B cell (primary cell): ENCODE results near the gene MAGEL2.

Experiments used
- EZH2 ChIP-seq: IDR thresholded peaks from 2 replicates; pipeline ENCODE4 v1.6.1; 2012; ENCODE audit warnings: borderline replicate concordance, low read depth, mild to moderate bottlenecking, moderate library complexity, low read length; ENCODE audit not compliant: insufficient read depth, poor library complexity, severe bottlenecking
- TF ChIP-seq, protein P1 (sequence below): fragments of 200-600 bp; IDR thresholded peaks from one replicate; pipeline ENCODE4 v1.8.0; 2022; ENCODE audit warnings: antibody characterized with exemption, mild to moderate bottlenecking

GRCh38 chr15:23687143-23687470 lies 39.4 kb upstream of the MAGEL2 start, which contains the start of gene NDN:
- TF ChIP-seq, protein P1, sequence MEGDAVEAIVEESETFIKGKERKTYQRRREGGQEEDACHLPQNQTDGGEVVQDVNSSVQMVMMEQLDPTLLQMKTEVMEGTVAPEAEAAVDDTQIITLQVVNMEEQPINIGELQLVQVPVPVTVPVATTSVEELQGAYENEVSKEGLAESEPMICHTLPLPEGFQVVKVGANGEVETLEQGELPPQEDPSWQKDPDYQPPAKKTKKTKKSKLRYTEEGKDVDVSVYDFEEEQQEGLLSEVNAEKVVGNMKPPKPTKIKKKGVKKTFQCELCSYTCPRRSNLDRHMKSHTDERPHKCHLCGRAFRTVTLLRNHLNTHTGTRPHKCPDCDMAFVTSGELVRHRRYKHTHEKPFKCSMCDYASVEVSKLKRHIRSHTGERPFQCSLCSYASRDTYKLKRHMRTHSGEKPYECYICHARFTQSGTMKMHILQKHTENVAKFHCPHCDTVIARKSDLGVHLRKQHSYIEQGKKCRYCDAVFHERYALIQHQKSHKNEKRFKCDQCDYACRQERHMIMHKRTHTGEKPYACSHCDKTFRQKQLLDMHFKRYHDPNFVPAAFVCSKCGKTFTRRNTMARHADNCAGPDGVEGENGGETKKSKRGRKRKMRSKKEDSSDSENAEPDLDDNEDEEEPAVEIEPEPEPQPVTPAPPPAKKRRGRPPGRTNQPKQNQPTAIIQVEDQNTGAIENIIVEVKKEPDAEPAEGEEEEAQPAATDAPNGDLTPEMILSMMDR = no peak
- TF ChIP-seq EZH2 = no peak
